ENCODE results near the gene ARHGEF9. TPM values are rescaled to one million over a fixed set of nuclear protein-coding genes. Genes with fewer than 3 reads are reported as not detected.
A peak's percentile ranks its signal among the peaks of the same experiment; 100 is the strongest.

The ARHGEF9 gene
- total RNA-seq, 1 donor from 2014 or later: 46.0 TPM

- peak overlapping the region; percentile 91 for H3K27ac ChIP-seq (ENCODE audit: low read depth, low read length)
- no peak overlapping the region for H3K27ac Mint-ChIP-seq (ENCODE audit: unreplicated experiment)
Measured at GRCh38 chrX:63658920-63659319, 126.1 kb downstream of the ARHGEF9 start.

GRCh38 chrX:63657821-63658220 lies 127.2 kb downstream of the ARHGEF9 start:
- Mint-ChIP-seq H3K9me3 (ENCODE audit: unreplicated experiment) (no peaks in the 10 kb centered on the region), H3K4me3 (ENCODE audit: unreplicated experiment) (no peak overlapping the region), H3K4me1 (ENCODE audit: low read depth, unreplicated experiment) (peaks cover 24% of the 10 kb centered on the region), H3K27ac (ENCODE audit: unreplicated experiment) (peak overlapping the region; percentile 86), H3K27me3 (ENCODE audit: low read depth, unreplicated experiment) (no peaks in the 10 kb centered on the region), H3K36me3 (ENCODE audit: low read depth, unreplicated experiment) (peaks cover 7% of the 10 kb centered on the region)
- DNase-seq (ENCODE audit: low read depth) (peak; percentile 84), FAIRE-seq (peak; percentile 99)
- peak overlapping the region; percentile 91 for H3K27ac ChIP-seq (ENCODE audit: low read depth, low read length)
- TF ChIP-seq CTCF (IDR thresholded peaks at IDR 0.05; ENCODE audit: insufficient read depth, low read depth, low read length) (no peak), EZH2 (IDR thresholded peaks at IDR 0.05; ENCODE audit: insufficient read depth, low read length) (no peak)
- peak overlapping the region; percentile 63 for H3K4me2 ChIP-seq (ENCODE audit: low read length)
- H3K27me3 ChIP-seq (ENCODE audit: insufficient read depth, low read length): no peaks in the 10 kb centered on the region
- no peaks in the 10 kb centered on the region for H3K9me3 ChIP-seq (ENCODE audit: insufficient read depth, low read depth, low read length)
- no peaks in the 10 kb centered on the region for H4K20me1 ChIP-seq (ENCODE audit: insufficient read depth, low read length)
- no peak overlapping the region for H3K4me3 ChIP-seq (ENCODE audit: insufficient read depth, low read depth, low read length)
- H3K79me2 ChIP-seq (ENCODE audit: insufficient read depth, low read length): no peaks in the 10 kb centered on the region
- peak overlapping the region; percentile 70 for H3K9ac ChIP-seq (ENCODE audit: low read length)
- peaks cover 21% of the 10 kb centered on the region for H3K4me1 ChIP-seq (ENCODE audit: insufficient read depth, low read length)
- H2AFZ ChIP-seq (ENCODE audit: low read depth, low read length): peak overlapping the region; percentile 5
- no peaks in the 10 kb centered on the region for H3K36me3 ChIP-seq (ENCODE audit: insufficient read depth, low read length)

More at GRCh38 chrX:63658920-63659319, 126.1 kb downstream of the ARHGEF9 start:
- FAIRE-seq (peak; percentile 99), DNase-seq (ENCODE audit: low read depth) (no peak)
- H4K20me1 ChIP-seq (ENCODE audit: insufficient read depth, low read length): no peaks in the 10 kb centered on the region
- H3K79me2 ChIP-seq (ENCODE audit: insufficient read depth, low read length): no peaks in the 10 kb centered on the region
- no peak overlapping the region for H3K4me3 ChIP-seq (ENCODE audit: insufficient read depth, low read depth, low read length)
- H3K9ac ChIP-seq (ENCODE audit: low read length): no peak overlapping the region
- TF ChIP-seq EZH2 (IDR thresholded peaks at IDR 0.05; ENCODE audit: insufficient read depth, low read length) (no peak), CTCF (IDR thresholded peaks at IDR 0.05; ENCODE audit: insufficient read depth, low read depth, low read length) (no peak)
- no peaks in the 10 kb centered on the region for H3K9me3 ChIP-seq (ENCODE audit: insufficient read depth, low read depth, low read length)
- peaks cover 21% of the 10 kb centered on the region for H3K4me1 ChIP-seq (ENCODE audit: insufficient read depth, low read length)
- H2AFZ ChIP-seq (ENCODE audit: low read depth, low read length): no peak overlapping the region
- no peaks in the 10 kb centered on the region for H3K9me3 Mint-ChIP-seq (ENCODE audit: unreplicated experiment)
- H3K4me3 Mint-ChIP-seq (ENCODE audit: unreplicated experiment): peak overlapping the region; percentile 42
- peaks cover 7% of the 10 kb centered on the region for H3K36me3 Mint-ChIP-seq (ENCODE audit: low read depth, unreplicated experiment)
- no peak overlapping the region for H3K4me2 ChIP-seq (ENCODE audit: low read length)
- no peaks in the 10 kb centered on the region for H3K27me3 Mint-ChIP-seq (ENCODE audit: low read depth, unreplicated experiment)
- no peaks in the 10 kb centered on the region for H3K27me3 ChIP-seq (ENCODE audit: insufficient read depth, low read length)
- H3K36me3 ChIP-seq (ENCODE audit: insufficient read depth, low read length): no peaks in the 10 kb centered on the region
- H3K4me1 Mint-ChIP-seq (ENCODE audit: low read depth, unreplicated experiment): peaks cover 24% of the 10 kb centered on the region

- no peaks in the 10 kb centered on the region for H3K9me3 ChIP-seq (ENCODE audit: insufficient read depth, low read depth, low read length)
- no peak overlapping the region for H2AFZ ChIP-seq (ENCODE audit: low read depth, low read length)
- H3K4me3 ChIP-seq (ENCODE audit: insufficient read depth, low read depth, low read length): no peak overlapping the region
- peak overlapping the region; percentile 70 for H3K9ac ChIP-seq (ENCODE audit: low read length)
- no peaks in the 10 kb centered on the region for H4K20me1 ChIP-seq (ENCODE audit: insufficient read depth, low read length)
- Mint-ChIP-seq H3K27ac (ENCODE audit: unreplicated experiment) (peak overlapping the region; percentile 89), H3K9me3 (ENCODE audit: unreplicated experiment) (no peaks in the 10 kb centered on the region), H3K36me3 (ENCODE audit: low read depth, unreplicated experiment) (peaks cover 8% of the 10 kb centered on the region), H3K4me3 (ENCODE audit: unreplicated experiment) (no peak overlapping the region), H3K4me1 (ENCODE audit: low read depth, unreplicated experiment) (peaks cover 24% of the 10 kb centered on the region), H3K27me3 (ENCODE audit: low read depth, unreplicated experiment) (no peaks in the 10 kb centered on the region)
- peaks cover 21% of the 10 kb centered on the region for H3K4me1 ChIP-seq (ENCODE audit: insufficient read depth, low read length)
- peak overlapping the region; percentile 91 for H3K27ac ChIP-seq (ENCODE audit: low read depth, low read length)
- no peaks in the 10 kb centered on the region for H3K79me2 ChIP-seq (ENCODE audit: insufficient read depth, low read length)
- FAIRE-seq (peak; percentile 94), DNase-seq (ENCODE audit: low read depth) (peak; percentile 76)
- H3K4me2 ChIP-seq (ENCODE audit: low read length): peak overlapping the region; percentile 63
- no peaks in the 10 kb centered on the region for H3K27me3 ChIP-seq (ENCODE audit: insufficient read depth, low read length)
- no peaks in the 10 kb centered on the region for H3K36me3 ChIP-seq (ENCODE audit: insufficient read depth, low read length)
- TF ChIP-seq EZH2 (IDR thresholded peaks at IDR 0.05; ENCODE audit: insufficient read depth, low read length) (no peak), CTCF (IDR thresholded peaks at IDR 0.05; ENCODE audit: insufficient read depth, low read depth, low read length) (no peak)
Measured at GRCh38 chrX:63656871-63657580, 128.0 kb downstream of the ARHGEF9 start.
